ENCODE data around the gene IL16.

IL16 gene

DNA sequence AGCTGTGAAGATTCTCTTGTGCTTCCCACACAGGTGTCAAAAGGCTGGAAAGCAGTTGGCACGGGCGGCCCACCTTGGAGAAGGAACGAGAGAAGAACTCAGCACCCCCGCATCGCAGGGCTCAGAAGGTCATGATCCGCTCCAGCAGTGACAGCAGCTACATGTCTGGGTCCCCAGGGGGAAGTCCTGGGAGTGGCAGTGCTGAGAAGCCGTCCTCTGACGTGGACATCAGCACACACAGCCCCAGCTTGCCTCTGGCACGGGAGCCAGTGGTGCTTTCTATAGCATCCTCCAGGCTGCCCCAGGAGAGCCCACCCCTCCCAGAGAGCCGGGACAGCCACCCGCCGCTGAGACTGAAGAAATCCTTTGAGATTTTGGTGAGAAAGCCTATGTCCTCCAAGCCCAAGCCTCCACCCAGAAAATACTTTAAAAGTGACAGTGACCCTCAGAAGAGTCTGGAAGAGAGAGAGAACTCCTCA, 95.9 kb downstream of the IL16 start:
- DNase-seq (ENCODE audit: low read depth in 2 of 2) = no peak

DNA sequence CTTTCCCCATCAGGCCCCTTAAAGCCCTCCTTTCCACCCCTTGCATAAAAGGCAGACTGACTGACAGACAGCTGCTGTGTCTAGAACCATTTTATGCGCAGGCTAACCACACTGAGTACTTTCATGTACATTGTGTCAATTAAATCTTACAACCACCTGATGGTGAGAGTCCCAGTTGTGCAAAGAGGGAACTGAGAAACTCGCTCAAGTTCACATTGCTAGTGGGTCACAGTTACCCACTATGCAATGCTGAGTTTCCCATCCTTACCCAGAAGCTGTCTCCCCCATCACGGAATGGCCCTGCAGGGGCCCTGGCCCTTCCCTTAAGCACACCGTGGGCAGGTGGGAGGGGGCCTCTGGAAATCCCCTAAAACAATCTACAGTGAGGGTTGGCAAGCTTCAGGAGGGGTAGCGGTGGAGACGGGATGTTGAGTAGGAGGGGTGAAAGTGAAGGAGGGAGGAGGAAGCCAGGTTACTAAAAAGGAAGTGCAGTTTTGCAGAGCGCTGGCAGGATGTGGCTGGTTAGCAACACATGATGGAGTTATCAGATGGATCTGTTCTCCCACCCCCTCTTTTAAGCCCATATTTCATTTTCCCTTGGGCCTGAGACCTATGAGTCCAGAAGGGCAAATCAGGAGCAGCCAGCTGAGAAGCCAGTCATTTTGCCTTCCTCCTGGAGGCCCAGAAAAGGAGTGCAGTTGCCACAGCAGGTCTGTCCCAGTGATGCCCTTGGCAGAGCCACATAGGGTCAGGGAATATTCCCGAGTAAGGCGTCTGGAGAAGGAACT, 97.2 kb downstream of the IL16 start:
- DNase-seq (ENCODE audit: low read depth in 2 of 2) = peak; percentile 64 to 74

DNA sequence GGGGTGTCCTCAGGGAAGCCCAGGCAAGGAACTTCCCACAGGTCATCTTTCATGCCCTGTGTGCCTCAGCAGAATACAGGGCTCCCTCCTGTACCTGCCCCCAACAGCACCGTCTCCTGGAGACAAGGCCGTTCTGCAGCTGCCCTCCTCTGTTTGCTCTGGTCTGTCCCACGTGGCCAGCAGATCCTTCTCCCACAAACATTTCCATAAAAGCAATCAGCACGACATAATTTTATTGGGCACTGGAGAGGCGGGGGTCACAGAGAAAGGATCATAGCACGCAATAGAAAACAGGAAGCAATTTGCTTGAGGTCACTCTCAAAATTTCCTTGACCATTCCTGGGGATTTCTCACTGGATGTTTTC, 97.8 kb downstream of the IL16 start:
- DNase-seq (ENCODE audit: low read depth in 2 of 2) = no peak

DNA sequence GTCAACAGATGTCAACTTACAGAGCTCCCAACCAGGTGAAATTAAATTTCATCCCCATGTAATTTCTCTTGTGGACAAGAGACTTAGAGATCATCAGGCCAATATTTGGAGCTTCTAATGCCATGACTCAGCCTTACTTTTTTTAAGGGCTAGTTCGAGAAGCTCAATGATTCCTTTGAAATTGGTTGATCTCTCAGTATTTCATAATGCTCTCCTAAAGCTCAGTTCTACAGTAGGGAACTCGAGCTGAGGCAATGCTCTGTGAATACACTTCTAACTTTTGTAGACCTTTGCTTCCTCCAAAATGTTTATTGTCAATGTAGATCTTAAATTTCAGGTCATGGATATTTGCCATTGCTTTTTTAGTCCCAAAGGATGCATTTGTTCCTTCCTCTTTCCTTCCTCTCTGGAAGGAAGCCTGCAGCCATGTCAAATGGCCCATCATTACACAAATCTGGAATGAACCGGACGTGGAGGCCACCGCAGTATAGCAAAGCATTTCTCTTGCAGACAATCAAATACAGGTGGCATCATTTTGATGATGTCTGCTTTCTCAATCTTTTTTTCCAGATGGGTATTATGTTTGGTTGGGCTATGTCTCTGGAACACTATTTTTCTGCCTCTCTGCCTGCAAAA, 98.9 kb downstream of the IL16 start:
- no peak for DNase-seq (ENCODE audit: low read depth in 2 of 2)

DNA sequence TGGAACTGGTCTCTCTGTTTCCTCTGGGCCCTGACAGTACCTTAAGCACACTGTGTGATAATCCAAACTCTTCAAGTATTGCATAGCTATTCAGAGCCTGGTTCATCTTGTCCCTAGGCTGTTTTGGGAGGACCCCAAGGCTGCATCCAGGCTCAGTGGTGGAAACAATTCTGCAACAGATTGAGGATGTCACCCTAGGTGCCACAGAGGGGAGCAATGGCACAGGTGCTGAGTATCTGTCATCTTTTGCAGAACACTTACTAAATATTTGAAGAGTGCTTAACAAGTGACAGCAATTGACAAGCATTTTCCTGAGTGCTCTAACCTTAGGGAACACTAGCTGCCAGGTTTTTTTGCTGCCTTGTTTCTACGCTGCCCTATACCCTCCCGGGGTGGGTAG, 99.5 kb downstream of the IL16 start:
- DNase-seq (ENCODE audit: low read depth in 2 of 2) = no peak

GRCh38 chr15:81296673-81297072, 100.0 kb downstream of the IL16 start:
- DNase-seq (ENCODE audit: low read depth in 2 of 2) = peak; percentile 50 to 66

DNA sequence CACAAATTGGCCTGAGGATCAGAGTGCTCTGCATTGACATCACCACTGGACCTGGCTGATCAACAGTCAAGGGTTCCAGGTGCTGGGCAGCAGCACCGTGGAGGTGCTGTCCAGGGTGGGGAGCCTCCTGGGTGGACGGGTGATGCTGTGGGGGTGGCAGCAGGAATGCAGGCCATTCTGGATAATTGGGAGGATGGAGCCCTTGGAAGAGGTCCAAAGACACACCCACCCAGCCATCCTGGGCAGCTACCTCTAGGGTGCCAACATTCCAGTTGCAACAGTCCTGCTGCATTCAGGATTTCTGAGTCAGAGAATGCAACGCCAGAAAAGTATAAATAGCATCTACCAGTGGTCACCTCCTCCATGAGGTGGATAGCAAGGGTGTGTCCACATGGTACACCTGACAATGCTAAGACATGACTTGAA, 100.5 kb downstream of the IL16 start:
- no peak for DNase-seq (ENCODE audit: low read depth in 2 of 2)

DNA sequence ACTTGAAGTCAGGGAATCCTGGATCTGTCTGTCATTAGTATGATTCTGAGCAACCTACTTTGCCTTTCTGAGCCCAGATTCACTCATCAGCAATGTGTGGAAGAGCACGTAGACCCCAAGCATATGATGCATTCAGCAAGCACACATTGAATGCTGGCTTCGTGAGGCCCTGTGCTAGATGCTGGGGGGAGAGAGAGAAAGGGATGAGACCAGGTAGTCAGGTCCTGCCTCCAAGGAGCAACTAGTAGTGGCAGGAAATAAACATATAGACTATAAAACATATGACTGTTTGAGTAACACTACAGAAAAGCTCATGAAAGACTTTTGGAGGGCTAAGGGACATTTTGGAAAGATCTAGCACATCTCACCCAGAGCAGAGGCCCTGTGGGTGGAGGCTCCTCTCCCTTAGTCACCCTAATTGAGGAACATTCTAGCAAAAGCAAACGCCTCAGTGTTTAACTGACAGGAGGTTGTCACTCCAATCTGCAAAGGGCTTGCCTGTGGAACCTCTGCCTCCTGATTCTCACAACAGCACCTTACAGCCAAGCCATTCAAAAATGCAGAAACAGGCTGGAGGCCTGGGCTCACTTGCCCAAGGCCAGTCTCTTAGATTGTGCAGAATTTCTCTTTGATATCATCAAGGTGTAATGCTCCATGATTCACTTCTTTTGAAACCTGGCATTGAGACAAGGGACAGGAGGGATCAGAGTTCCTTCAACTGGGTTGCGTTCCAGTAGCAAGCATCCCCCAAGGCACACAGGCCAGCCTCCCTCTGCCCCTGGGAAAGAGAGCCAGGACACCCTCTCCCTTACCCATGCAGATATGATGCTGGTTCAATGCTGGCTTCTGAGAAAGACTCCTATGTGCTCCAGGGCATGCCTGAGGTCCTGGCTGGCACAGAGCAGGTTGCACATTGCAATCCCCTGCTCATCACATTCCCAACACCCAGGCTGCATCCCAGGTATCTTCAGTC, 101.2 kb downstream of the IL16 start:
- DNase-seq (ENCODE audit: low read depth in 2 of 2) = no peak

- no peak for DNase-seq (ENCODE audit: low read depth in 2 of 2)
These were observed 101.9 kb downstream of the IL16 start for GRCh38 chr15:81298611-81299010.

- DNase-seq (ENCODE audit: low read depth in 2 of 2) = no peak
These were observed 102.5 kb downstream of the IL16 start for GRCh38 chr15:81299156-81299555.

DNA sequence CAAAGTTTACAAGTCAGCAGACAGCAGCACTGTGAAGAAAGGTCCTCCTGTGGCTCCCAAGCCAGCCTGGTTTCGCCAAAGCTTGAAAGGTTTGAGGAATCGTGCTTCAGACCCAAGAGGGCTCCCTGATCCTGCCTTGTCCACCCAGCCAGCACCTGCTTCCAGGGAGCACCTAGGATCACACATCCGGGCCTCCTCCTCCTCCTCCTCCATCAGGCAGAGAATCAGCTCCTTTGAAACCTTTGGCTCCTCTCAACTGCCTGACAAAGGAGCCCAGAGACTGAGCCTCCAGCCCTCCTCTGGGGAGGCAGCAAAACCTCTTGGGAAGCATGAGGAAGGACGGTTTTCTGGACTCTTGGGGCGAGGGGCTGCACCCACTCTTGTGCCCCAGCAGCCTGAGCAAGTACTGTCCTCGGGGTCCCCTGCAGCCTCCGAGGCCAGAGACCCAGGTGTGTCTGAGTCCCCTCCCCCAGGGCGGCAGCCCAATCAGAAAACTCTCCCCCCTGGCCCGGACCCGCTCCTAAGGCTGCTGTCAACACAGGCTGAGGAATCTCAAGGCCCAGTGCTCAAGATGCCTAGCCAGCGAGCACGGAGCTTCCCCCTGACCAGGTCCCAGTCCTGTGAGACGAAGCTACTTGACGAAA, 103.1 kb downstream of the IL16 start:
- no peak for DNase-seq (ENCODE audit: low read depth in 2 of 2)

DNA sequence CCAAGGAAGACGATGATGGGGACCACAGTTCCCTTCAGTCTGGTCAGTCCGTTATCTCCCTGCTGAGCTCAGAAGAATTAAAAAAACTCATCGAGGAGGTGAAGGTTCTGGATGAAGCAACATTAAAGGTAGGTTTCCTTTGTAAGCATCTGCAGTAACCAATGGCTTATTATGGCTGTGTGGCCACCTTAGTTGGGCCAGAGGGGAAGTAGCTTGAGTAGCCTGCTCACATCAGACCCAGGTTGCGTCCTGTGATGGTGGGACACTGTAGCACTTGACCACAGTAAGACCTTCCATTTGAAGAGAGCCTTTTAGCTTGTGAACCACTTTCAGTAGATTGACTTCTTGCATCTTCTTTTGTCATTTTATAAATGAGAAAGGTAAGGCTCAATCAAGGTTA, 104.7 kb downstream of the IL16 start:
- DNase-seq (ENCODE audit: low read depth in 2 of 2) = no peak

DNA sequence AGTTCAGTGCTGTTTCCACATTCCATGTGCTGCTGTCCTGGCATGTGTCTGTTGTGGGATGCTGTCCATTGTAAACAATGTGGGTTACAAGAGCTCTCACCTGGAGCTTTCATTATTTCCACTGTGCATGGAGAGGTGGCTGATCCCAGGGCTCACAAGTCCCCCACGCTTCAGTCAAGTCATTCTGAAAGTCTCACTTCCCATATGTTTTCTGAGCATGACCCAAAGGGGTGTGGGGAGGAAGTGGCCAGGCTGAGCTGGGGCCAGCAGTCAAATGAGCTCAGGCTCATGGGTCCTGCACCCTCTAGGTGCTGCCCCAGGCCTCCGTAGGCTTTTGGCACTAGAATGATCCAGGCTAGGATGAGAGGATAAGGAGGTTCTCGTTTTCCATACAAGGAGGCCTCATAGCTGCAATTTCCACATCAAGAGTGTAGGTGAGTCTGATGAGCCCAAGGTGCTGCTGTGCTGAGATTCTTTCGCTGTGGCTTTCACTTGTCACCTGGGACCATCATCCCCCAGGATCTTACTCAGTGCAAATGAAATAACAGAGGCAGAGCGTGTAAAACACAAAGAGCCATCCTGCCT, 105.2 kb downstream of the IL16 start:
- peak in 1 of 2 experiments; percentile 42 for DNase-seq (ENCODE audit: low read depth in 2 of 2)

DNA sequence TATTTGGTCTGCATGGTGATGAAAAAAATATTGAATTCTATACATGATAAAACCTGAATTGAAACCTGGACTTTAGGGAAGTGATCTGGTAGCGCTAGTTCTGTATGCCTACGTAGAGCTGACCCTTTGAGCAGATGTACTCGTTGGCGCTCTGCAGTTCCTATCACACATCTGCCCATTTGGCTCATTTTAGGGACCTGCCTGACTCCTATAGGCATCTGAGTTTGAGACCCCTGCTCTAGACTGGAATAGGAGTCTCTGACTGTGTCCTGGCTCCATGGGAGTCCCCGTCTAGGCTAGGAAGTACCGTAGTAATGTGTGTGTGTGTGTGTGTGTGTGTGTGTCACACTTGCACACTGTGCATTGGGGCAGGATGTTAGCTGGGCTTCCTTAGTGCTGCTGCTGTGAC, 106.0 kb downstream of the IL16 start:
- DNase-seq (ENCODE audit: low read depth in 2 of 2) = no peak

GRCh38 chr15:81303244-81304225, 106.9 kb downstream of the IL16 start:
- DNase-seq (ENCODE audit: low read depth in 2 of 2) = no peak

- no peak for DNase-seq (ENCODE audit: low read depth in 2 of 2)
These were observed 107.5 kb downstream of the IL16 start for GRCh38 chr15:81304226-81304625.

DNA sequence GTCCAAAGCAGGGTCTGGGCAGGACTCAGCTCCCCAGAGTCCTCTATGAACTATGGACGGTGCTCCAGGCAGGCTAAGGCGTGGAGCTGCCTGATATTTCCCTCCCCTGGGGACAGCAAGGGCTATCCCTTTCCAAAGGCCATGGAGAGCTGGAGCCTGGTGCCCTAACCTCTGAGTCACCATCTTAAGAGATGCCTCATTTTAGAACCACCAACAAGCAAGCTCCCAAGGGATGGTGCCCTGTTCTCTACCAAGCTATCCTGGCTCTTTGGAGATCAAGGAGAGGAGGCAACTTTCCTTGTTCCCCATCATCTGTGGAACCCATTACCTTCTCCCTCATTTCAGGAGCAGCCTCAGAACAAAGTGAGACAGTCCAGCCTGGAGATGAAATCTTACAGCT, 111.6 kb downstream of the IL16 start:
- DNase-seq (ENCODE audit: low read depth in 2 of 2) = no peak

- no peak for DNase-seq (ENCODE audit: low read depth in 2 of 2)
These were observed 113.2 kb downstream of the IL16 start for GRCh38 chr15:81309647-81310450.

- DNase-seq (ENCODE audit: low read depth in 2 of 2) = no peak
These were observed 113.8 kb downstream of the IL16 start for GRCh38 chr15:81310480-81310879.
